Hepatocyte (in vitro differentiated cells): Measurements from ENCODE around the gene PDE11A. TPM values are rescaled to one million over a fixed set of nuclear protein-coding genes. Genes with fewer than 3 reads are reported as not detected.

ENCODE experiments used
- DNase-seq: peaks from one replicate; pipeline ENCODE4 v3.0.0-alpha.2; 2016; ENCODE audit warnings: low spot score
- H2AFZ ChIP-seq: fragments of 200-600 bp; sonication (generic); 2 replicates; pipeline ENCODE4 v1.6.0; 2016; ENCODE audit warnings: antibody characterized with exemption, mild to moderate bottlenecking
- H3K27ac ChIP-seq: fragments of 200-600 bp; sonication (generic); 2 replicates; pipeline ENCODE4 v1.5.1; 2016; ENCODE audit warnings: mild to moderate bottlenecking
- H3K27me3 ChIP-seq: fragments of 200-600 bp; sonication (generic); 2 replicates; pipeline ENCODE4 v1.6.1; 2016
- H3K36me3 ChIP-seq: fragments of 200-600 bp; sonication (generic); replicated peaks from 2 replicates; pipeline ENCODE4 v1.5.1; 2016; ENCODE audit warnings: low read depth; ENCODE audit not compliant: insufficient read depth
- H3K4me1 ChIP-seq: fragments of 200-600 bp; sonication (generic); 2 replicates; pipeline ENCODE4 v1.5.1; 2016; ENCODE audit warnings: mild to moderate bottlenecking, moderate library complexity; ENCODE audit not compliant: insufficient read depth
- H3K4me2 ChIP-seq: fragments of 200-600 bp; sonication (generic); 2 replicates; pipeline ENCODE4 v1.6.0; 2016
- H3K4me3 ChIP-seq: fragments of 200-600 bp; sonication (generic); 2 replicates; pipeline ENCODE4 v1.5.1; 2016; ENCODE audit warnings: mild to moderate bottlenecking
- H3K79me2 ChIP-seq: fragments of 200-600 bp; sonication (generic); 2 replicates; pipeline ENCODE4 v1.6.0; 2017; ENCODE audit warnings: mild to moderate bottlenecking
- H3K9me2 ChIP-seq: fragments of 200-600 bp; sonication (generic); replicated peaks from 2 replicates; pipeline ENCODE4 v1.6.0; 2017; ENCODE audit warnings: mild to moderate bottlenecking; ENCODE audit not compliant: insufficient read depth
- H3K9me3 ChIP-seq: fragments of 200-600 bp; sonication (generic); 2 replicates; pipeline ENCODE4 v1.5.1; 2016; ENCODE audit warnings: low read depth, mild to moderate bottlenecking
- H4K20me1 ChIP-seq: fragments of 200-600 bp; sonication (generic); 2 replicates; pipeline ENCODE4 v1.6.0; 2016; ENCODE audit warnings: mild to moderate bottlenecking; ENCODE audit not compliant: insufficient read depth, poor library complexity, severe bottlenecking
- CTCF ChIP-seq: fragments of 200-600 bp; sonication (generic); IDR thresholded peaks from 2 replicates; pipeline ENCODE4 v1.5.1; 2016; ENCODE audit warnings: antibody characterized with exemption, mild to moderate bottlenecking; ENCODE audit not compliant: poor library complexity
- EZH2 ChIP-seq: fragments of 200-600 bp; sonication (generic); IDR thresholded peaks from 2 replicates; pipeline ENCODE4 v1.6.1; 2016; ENCODE audit warnings: antibody characterized with exemption, mild to moderate bottlenecking, borderline replicate concordance
- EZH2phosphoT487 ChIP-seq: fragments of 200-600 bp; sonication (generic); IDR thresholded peaks from one replicate; pipeline ENCODE4 v1.6.1; 2018; ENCODE audit warnings: antibody characterized with exemption, mild to moderate bottlenecking, low read depth, moderate library complexity; ENCODE audit not compliant: unreplicated experiment, severe bottlenecking
- WGBS: methylation state at CpG from one replicate; pipeline ENCODE4 v1.1.6; 2016; ENCODE audit warnings: low lambda C conversion rate; ENCODE audit errors: missing lambda C conversion rate; 5-methylcytosine and 5-hydroxymethylcytosine counted together
- polyA plus RNA-seq: library from polyadenylated mRNA; unstranded; fragments of >200 nt; fragmentation: Nextera tagmentation; extraction: Ambion mirVana; gene quantifications from 2 replicates; pipeline ENCODE4 v1.2.1, GENCODE V29; 2016
- total RNA-seq: library from RNA; depleted of rRNA; stranded (reverse); fragments of >200 nt; gene quantifications from 2 replicates; pipeline ENCODE4 v1.2.3, GENCODE V29; 2014

PDE11A gene
- total and polyA plus RNA-seq, 2 experiments from 2014 or later, result 0.71 to 1.9 TPM

GRCh38 chr2:177754492-177754873, 318.1 kb downstream of the PDE11A start:
- no peaks in the 10 kb centered on the region for H3K79me2 ChIP-seq
- H3K4me2 ChIP-seq, result no peak overlapping the region
- H3K4me1 ChIP-seq, result peaks cover 5% of the 10 kb centered on the region
- H3K9me2 ChIP-seq, result no peaks in the 10 kb centered on the region
- H3K4me3 ChIP-seq, result no peak overlapping the region
- H3K36me3 ChIP-seq, result no peaks in the 10 kb centered on the region
- no peak for DNase-seq
- no peaks in the 10 kb centered on the region for H3K27me3 ChIP-seq
- no peaks in the 10 kb centered on the region for H3K9me3 ChIP-seq
- H4K20me1 ChIP-seq, result no peaks in the 10 kb centered on the region
- no peak for TF ChIP-seq EZH2
- no peak for TF ChIP-seq CTCF
- 31% methylated on average over 4 of the region's 4 CpGs for WGBS
- H2AFZ ChIP-seq, result no peak overlapping the region
- peak overlapping the region; percentile 66 for H3K27ac ChIP-seq

GRCh38 chr2:177753682-177754491, 318.7 kb downstream of the PDE11A start:
- Histone ChIP-seq H3K27me3 (no peaks in the 10 kb centered on the region), H3K36me3 (no peaks in the 10 kb centered on the region), H3K4me1 (peaks cover 5% of the 10 kb centered on the region), H3K4me3 (no peak overlapping the region), H3K9me2 (no peaks in the 10 kb centered on the region), H3K79me2 (no peaks in the 10 kb centered on the region), H3K27ac (peak overlapping the region; percentile 66), H4K20me1 (no peaks in the 10 kb centered on the region), H3K9me3 (no peaks in the 10 kb centered on the region), H3K4me2 (no peak overlapping the region), H2AFZ (no peak overlapping the region)
- 50% methylated on average over 5 of the region's 5 CpGs for WGBS
- DNase-seq, result peak; percentile 71
- TF ChIP-seq CTCF, result no peak
- TF ChIP-seq EZH2, result no peak
- TF ChIP-seq EZH2phosphoT487, result no peak

DNA sequence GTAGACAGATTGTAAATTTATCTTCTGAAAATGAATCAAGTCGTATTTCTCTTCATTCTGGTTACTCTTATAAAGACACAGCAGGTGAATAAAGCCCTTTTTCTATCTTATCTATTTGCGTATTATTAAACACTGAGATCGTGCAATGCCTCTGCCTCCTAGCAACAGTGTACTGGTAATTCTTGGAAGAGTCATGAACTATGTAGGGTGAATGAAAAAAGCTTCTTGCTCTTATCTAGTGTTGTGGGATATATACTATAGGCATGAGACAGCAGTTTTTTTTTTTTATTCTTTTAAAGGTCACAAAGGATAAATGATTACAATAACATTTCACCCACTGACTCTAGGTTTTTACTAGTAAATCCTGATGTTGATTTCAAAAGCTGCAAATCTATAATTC, 324.2 kb downstream of the PDE11A start:
- H3K79me2 ChIP-seq, result no peaks in the 10 kb centered on the region
- no peaks in the 10 kb centered on the region for H3K27me3 ChIP-seq
- no peaks in the 10 kb centered on the region for H3K9me3 ChIP-seq
- TF ChIP-seq EZH2phosphoT487, result no peak
- TF ChIP-seq EZH2, result no peak
- no peak for TF ChIP-seq CTCF
- no peaks in the 10 kb centered on the region for H3K9me2 ChIP-seq
- DNase-seq, result no peak
- no peak overlapping the region for H3K27ac ChIP-seq
- no peak overlapping the region for H3K4me3 ChIP-seq
- H3K36me3 ChIP-seq, result no peaks in the 10 kb centered on the region
- no peaks in the 10 kb centered on the region for H4K20me1 ChIP-seq
- WGBS, result 63% methylated on average over 3 of the region's 3 CpGs
- H3K4me2 ChIP-seq, result no peak overlapping the region
- no peak overlapping the region for H2AFZ ChIP-seq
- no peaks in the 10 kb centered on the region for H3K4me1 ChIP-seq
